ENCODE measurements around the gene ASCL3. TPM values are rescaled to one million over a fixed set of nuclear protein-coding genes. Genes with fewer than 3 reads are reported as not detected.

The ASCL3 gene
- total and polyA plus RNA-seq, 11 donors = not detected

DNA sequence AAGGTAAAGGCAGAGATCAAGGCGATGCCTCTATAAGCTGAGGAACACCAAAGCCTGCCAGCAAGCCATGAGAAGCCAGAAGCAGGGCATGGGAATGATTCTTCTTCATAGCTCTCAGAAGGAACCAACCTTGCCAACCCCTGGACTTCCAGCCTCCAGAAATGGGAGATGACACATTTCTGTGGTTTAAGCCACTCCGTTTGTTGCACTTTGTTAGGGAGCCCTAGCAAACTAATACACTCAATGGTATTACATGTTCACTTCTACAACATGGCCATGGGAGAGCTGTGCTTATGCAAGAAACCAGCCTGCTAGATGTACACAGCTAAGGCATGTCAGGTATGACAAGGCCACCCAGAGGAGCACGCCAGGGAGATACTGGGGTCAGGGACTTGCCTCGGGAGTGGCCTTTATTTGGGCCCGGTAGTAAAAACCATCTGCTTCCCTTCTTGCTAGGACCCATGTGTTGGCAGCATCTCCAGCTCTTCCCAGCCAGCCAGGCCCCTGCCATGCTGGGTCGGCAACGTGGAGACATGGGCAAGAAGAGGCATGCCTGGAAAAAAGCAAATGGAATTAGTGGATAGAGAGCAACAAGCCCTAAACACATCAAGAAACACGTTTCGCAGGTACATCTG, 13.7 kb downstream of the ASCL3 start:
- 90 to 93% (median 91%) methylated on average over 9 of the region's 9 CpGs for WGBS, 4 donors
- Histone ChIP-seq H3K27ac (no peak overlapping the region), H3K4me1 (no peaks in the 10 kb centered on the region), H3K4me3 (no peak overlapping the region), H3K27me3 (no peaks in the 10 kb centered on the region), H3K36me3 (peaks cover 0 to 4% (median 0%) of the 10 kb centered on the region in 9 donors), H3K9me3 (no peaks in the 10 kb centered on the region)
- no peak for TF ChIP-seq POLR2A (IDR thresholded peaks at IDR 0.05)
- TF ChIP-seq, protein P1, sequence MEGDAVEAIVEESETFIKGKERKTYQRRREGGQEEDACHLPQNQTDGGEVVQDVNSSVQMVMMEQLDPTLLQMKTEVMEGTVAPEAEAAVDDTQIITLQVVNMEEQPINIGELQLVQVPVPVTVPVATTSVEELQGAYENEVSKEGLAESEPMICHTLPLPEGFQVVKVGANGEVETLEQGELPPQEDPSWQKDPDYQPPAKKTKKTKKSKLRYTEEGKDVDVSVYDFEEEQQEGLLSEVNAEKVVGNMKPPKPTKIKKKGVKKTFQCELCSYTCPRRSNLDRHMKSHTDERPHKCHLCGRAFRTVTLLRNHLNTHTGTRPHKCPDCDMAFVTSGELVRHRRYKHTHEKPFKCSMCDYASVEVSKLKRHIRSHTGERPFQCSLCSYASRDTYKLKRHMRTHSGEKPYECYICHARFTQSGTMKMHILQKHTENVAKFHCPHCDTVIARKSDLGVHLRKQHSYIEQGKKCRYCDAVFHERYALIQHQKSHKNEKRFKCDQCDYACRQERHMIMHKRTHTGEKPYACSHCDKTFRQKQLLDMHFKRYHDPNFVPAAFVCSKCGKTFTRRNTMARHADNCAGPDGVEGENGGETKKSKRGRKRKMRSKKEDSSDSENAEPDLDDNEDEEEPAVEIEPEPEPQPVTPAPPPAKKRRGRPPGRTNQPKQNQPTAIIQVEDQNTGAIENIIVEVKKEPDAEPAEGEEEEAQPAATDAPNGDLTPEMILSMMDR (IDR thresholded peaks at IDR 0.05) = no peak
- DNase-seq = no peak
- ATAC-seq = no peak
- intact Hi-C loops (cut with DNase I) = no loop called here

DNA sequence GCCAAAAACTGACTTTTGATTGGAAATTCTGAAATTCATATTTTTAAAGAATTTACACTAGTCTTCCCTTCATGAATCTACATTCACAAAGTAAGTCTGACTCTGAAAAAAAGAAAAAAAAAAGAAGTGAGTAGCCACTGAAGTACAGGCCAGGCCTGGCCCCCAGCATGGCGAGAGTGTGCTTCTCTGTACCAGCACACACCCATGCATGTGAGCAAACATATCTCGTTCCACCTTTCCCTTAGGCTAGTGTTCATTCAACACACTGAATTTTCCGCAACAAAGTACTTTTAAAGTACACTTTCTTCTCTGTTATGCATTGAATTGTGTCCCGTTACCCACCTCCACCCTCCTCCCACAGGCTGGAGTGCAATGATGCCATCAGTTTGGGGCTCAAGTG, 14.6 kb downstream of the ASCL3 start:
- DNase-seq (no peak), ATAC-seq (no peak)
- intact Hi-C loops (cut with DNase I) = no loop called here
- Histone ChIP-seq H3K27me3 (no peaks in the 10 kb centered on the region), H3K4me3 (no peak overlapping the region), H3K9me3 (no peaks in the 10 kb centered on the region), H3K36me3 (peaks cover 0 to 9% (median 4%) of the 10 kb centered on the region in 9 donors), H3K27ac (no peak overlapping the region), H3K4me1 (no peaks in the 10 kb centered on the region)
- TF ChIP-seq, protein P1 (IDR thresholded peaks at IDR 0.05) = no peak
- no peak for TF ChIP-seq POLR2A (IDR thresholded peaks at IDR 0.05)
- WGBS, 4 donors = 94 to 97% (median 96%) methylated on average over 4 of the region's 4 CpGs

DNA sequence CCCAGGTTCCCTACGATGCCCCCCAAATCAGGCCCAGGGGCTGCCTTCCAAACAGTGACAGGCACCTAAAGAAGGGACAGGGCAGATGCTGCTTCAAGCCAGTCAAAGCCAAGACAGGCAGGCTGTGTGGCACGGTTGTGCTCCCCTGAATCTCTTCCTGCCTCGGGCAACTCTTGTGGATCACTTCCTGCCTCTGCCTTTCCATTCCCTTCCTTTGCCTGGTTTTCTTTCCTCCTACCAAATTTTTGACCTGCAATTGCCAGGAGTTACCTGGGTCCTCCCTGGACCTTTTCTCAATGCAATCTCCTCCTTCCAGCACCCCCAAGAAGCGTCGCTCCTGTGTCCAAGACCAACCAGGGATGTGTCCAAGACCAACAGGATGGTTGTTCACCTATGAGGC, 15.6 kb downstream of the ASCL3 start:
- H3K9me3 ChIP-seq = no peaks in the 10 kb centered on the region
- intact Hi-C loops (cut with DNase I) = no loop called here
- ATAC-seq (no peak), DNase-seq (no peak)
- H3K27me3 ChIP-seq = no peaks in the 10 kb centered on the region
- H3K4me1 ChIP-seq = no peaks in the 10 kb centered on the region
- TF ChIP-seq POLR2A (IDR thresholded peaks at IDR 0.05) = no peak
- TF ChIP-seq, protein P1 (IDR thresholded peaks at IDR 0.05) = no peak
- H3K36me3 ChIP-seq = peaks cover 0 to 17% (median 12%) of the 10 kb centered on the region in 9 donors
- H3K27ac ChIP-seq = no peak overlapping the region
- H3K4me3 ChIP-seq = no peak overlapping the region
- WGBS, 4 donors = 81 to 89% (median 83%) methylated on average over 5 of the region's 5 CpGs

DNA sequence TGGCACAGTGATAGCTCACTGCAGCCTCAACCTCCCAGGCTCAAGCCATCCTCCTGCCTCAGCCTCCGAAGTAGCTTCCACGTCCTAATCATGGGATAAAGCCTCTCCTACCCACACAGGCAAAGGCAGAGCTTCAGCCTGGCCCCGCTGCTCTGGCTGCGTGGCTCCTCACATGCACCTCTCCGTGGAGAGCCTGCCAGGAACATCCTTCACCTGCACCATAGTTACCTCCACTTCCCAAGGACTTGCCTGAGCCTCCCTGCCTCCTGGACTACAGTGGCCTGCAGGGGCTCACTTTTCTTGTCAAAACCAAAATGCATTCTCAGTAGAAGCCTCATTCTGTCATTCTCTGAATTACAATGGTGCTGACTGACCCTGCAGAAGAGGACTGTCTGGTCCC, 16.6 kb downstream of the ASCL3 start:
- no peaks in the 10 kb centered on the region for H3K4me1 ChIP-seq
- no peaks in the 10 kb centered on the region for H3K27me3 ChIP-seq
- no peak for ATAC-seq
- no peak overlapping the region for H3K27ac ChIP-seq
- no peak for DNase-seq
- WGBS, 4 donors = 84 to 98% (median 96%) methylated on average over 5 of the region's 5 CpGs
- H3K9me3 ChIP-seq = no peaks in the 10 kb centered on the region
- H3K4me3 ChIP-seq = no peak overlapping the region
- intact Hi-C loops (cut with DNase I) = no loop called here
- TF ChIP-seq, protein P1 (IDR thresholded peaks at IDR 0.05) = no peak
- TF ChIP-seq POLR2A (IDR thresholded peaks at IDR 0.05) = no peak
- peaks cover 0 to 26% (median 22%) of the 10 kb centered on the region in 9 donors for H3K36me3 ChIP-seq

All from heart left ventricle (tissue), 16 donors.